ENCODE data around the gene TNP1. TPM values are rescaled to one million over a fixed set of nuclear protein-coding genes. Genes with fewer than 3 reads are reported as not detected.

The TNP1 gene
- polyA plus RNA-seq (2012; rRNA removed), result not detected in 2 replicates
- not detected in 2 replicates for polyA plus RNA-seq (2012; cell fraction: cytosol; rRNA removed)
- polyA plus RNA-seq (2012; cell fraction: nucleus; rRNA removed), result not detected in 2 replicates

GRCh38 chr2:216859944-216860343, at the start of gene TNP1:
Gene TNP1 (minus strand): TSS chr2:216860064. CDS start chr2:216860034, 30 bp downstream.
- DNase-seq, result no peak
- ChIA-PET CTCF (no interaction called here), POLR2A (no interaction called here)
- Histone ChIP-seq H3K79me2 (ENCODE audit: insufficient read depth) (no peaks in the 10 kb centered on the region), H3K36me3 (replicated peaks in 1 of 2; ENCODE audit: control insufficient read depth in 1 of 2, insufficient read depth in 2 of 2, low read length in 1 of 2) (no peaks in the 10 kb centered on the region), H2AFZ (ENCODE audit: low read depth) (no peak within 1 kb of the TSS), H3K27ac (ENCODE audit: low read depth in 2 of 2, low read length in 1 of 2) (no peak within 1 kb of the TSS), H3K4me2 (no peak within 1 kb of the TSS), H4K20me1 (ENCODE audit: insufficient read depth) (no peaks in the 10 kb centered on the region), H3K9ac (no peak within 1 kb of the TSS), H3K4me1 (ENCODE audit: control insufficient read depth in 1 of 2, insufficient read depth in 2 of 2, low read depth in 1 of 2, low read length in 1 of 2) (no peaks in the 10 kb centered on the region), H3K4me3 (ENCODE audit: low read depth in 2 of 2, low read length in 1 of 2) (no peak within 1 kb of the TSS), H3K27me3 (ENCODE audit: insufficient read depth) (no peaks in the 10 kb centered on the region), H3K9me3 (no peaks in the 10 kb centered on the region), H3K9me2 (no peaks in the 10 kb centered on the region), H3F3A (replicated peaks; ENCODE audit: insufficient read depth) (no peaks in the 10 kb centered on the region)
- TF ChIP-seq REST (IDR thresholded peaks at IDR 0.05; ENCODE audit: low read depth, low read length), result no peak
- TF ChIP-seq MEF2A (IDR thresholded peaks at IDR 0.05; ENCODE audit: borderline replicate concordance, low read depth), result no peak
- no peak for TF ChIP-seq EP300 (IDR thresholded peaks at IDR 0.05; ENCODE audit: borderline replicate concordance in 1 of 2, low read depth in 1 of 2, low read length in 1 of 2)
- TF ChIP-seq FOXJ3 (CRISPR knock-in tag; IDR thresholded peaks at IDR 0.05), result no peak
- no peak for TF ChIP-seq POLR2AphosphoS5 (IDR thresholded peaks at IDR 0.05; ENCODE audit: low read depth, low read length)
- no peak for TF ChIP-seq FOXM1 (IDR thresholded peaks at IDR 0.05; ENCODE audit: low read depth)
- TF ChIP-seq FOSL2 (IDR thresholded peaks at IDR 0.05; ENCODE audit: borderline replicate concordance, low read depth), result no peak
- TF ChIP-seq GABPA (IDR thresholded peaks at IDR 0.05; ENCODE audit: low read depth), result no peak
- 63% methylated on average over 6 of the region's 6 CpGs for WGBS (ENCODE audit: low lambda C conversion rate)

DNA sequence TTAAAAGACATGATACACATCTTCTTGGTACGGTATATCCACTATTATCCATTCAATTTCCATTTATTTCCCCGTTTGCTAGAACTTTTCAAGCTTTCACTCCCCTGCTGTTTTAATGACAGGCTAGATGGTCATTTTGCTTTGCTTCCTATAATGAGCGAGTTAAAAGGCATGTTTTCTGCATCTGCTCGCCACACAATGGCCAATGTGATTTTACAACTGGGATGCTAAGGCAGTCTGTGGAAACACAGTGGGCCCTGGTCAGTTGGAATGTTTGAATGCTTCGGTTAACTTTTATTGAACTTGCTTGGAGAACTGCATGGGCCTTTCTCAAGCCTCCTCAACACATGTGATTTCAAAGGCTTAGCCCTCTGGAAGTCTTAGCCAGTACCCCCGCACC, 48.4 kb upstream of the TNP1 start:
- Histone ChIP-seq H3K9me3 (no peaks in the 10 kb centered on the region), H3K27ac (ENCODE audit: low read depth in 2 of 2, low read length in 1 of 2) (no peak overlapping the region), H3K36me3 (replicated peaks in 1 of 2; ENCODE audit: control insufficient read depth in 1 of 2, insufficient read depth in 2 of 2, low read length in 1 of 2) (no peaks in the 10 kb centered on the region), H3K4me2 (no peak overlapping the region), H2AFZ (ENCODE audit: low read depth) (no peak overlapping the region), H3F3A (replicated peaks; ENCODE audit: insufficient read depth) (no peaks in the 10 kb centered on the region), H3K4me1 (ENCODE audit: control insufficient read depth in 1 of 2, insufficient read depth in 2 of 2, low read depth in 1 of 2, low read length in 1 of 2) (peaks cover 0 to 14% of the 10 kb centered on the region in 2 experiments; a peak in 1 of 4 replicates), H4K20me1 (ENCODE audit: insufficient read depth) (no peaks in the 10 kb centered on the region), H3K9ac (no peak overlapping the region), H3K9me2 (no peaks in the 10 kb centered on the region), H3K27me3 (ENCODE audit: insufficient read depth) (no peaks in the 10 kb centered on the region), H3K4me3 (ENCODE audit: low read depth in 2 of 2, low read length in 1 of 2) (no peak overlapping the region), H3K79me2 (ENCODE audit: insufficient read depth) (no peaks in the 10 kb centered on the region)
- no peak for DNase-seq
- ChIA-PET POLR2A (no interaction called here), CTCF (interaction anchor here (1.2 kb wide), 1 partner anchor 16 kb away, joined by 3 read pairs; no protein-coding TSS in a partner anchor)
- WGBS (ENCODE audit: low lambda C conversion rate), result 86% methylated on average over 6 of the region's 6 CpGs
- no peak for TF ChIP-seq ELF1 (IDR thresholded peaks at IDR 0.05)
- TF ChIP-seq RXRA (IDR thresholded peaks at IDR 0.05; ENCODE audit: borderline replicate concordance, low read depth), result no peak
- no peak for TF ChIP-seq ZBTB33 (IDR thresholded peaks at IDR 0.05; ENCODE audit: borderline replicate concordance, low read depth)
- no peak for TF ChIP-seq MXI1 (IDR thresholded peaks at IDR 0.05; ENCODE audit: low read depth, low read length)
- TF ChIP-seq, protein P1, sequence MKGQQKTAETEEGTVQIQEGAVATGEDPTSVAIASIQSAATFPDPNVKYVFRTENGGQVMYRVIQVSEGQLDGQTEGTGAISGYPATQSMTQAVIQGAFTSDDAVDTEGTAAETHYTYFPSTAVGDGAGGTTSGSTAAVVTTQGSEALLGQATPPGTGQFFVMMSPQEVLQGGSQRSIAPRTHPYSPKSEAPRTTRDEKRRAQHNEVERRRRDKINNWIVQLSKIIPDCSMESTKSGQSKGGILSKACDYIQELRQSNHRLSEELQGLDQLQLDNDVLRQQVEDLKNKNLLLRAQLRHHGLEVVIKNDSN (IDR thresholded peaks at IDR 0.05; ENCODE audit: borderline replicate concordance, low read depth), result no peak
- TF ChIP-seq CTCF (IDR thresholded peaks at IDR 0.05), result no peak
- TF ChIP-seq RFX5 (IDR thresholded peaks at IDR 0.05; ENCODE audit: low read length), result no peak
- no peak for TF ChIP-seq TCF12 (IDR thresholded peaks at IDR 0.05)
- no peak for TF ChIP-seq RAD21 (IDR thresholded peaks at IDR 0.05; ENCODE audit: low read length)
- TF ChIP-seq USF2 (IDR thresholded peaks at IDR 0.05; ENCODE audit: borderline replicate concordance, low read depth, low read length), result no peak
- no peak for TF ChIP-seq NFIC (IDR thresholded peaks at IDR 0.05; ENCODE audit: borderline replicate concordance)

Measured in SK-N-SH (cell line).